HG03432 (cell line): Measurements from ENCODE around the gene CYGB.
A peak's percentile ranks its signal among the peaks of the same experiment; 100 is the strongest.
"Not testable (repeated sequence)": the region's sequence is repeated elsewhere in the genome, so short reads cannot be mapped to it uniquely, and the experiment has no call there.

ENCODE experiments used
- ATAC-seq: cut with Tn5 transposase; IDR thresholded peaks from one replicate; pipeline ENCODE4 v1.9.1; 2021; ENCODE audit warnings: mild to moderate bottlenecking, moderate library complexity; ENCODE audit not compliant: unreplicated experiment

Gene CYGB

GRCh38 chr17:76525513-76525833, 12.0 kb downstream of the CYGB start:
- not testable (repeated sequence) for ATAC-seq

GRCh38 chr17:76524598-76525512, 12.7 kb downstream of the CYGB start:
- ATAC-seq: no peak

GRCh38 chr17:76523084-76524037, 14.1 kb downstream of the CYGB start:
- ATAC-seq: peak; percentile 38

GRCh38 chr17:76521683-76522082, 15.8 kb downstream of the CYGB start:
- ATAC-seq: not testable (repeated sequence)

- no peak for ATAC-seq
Measured at GRCh38 chr17:76521262-76521661, 16.2 kb downstream of the CYGB start.

GRCh38 chr17:76519048-76519966, 18.2 kb downstream of the CYGB start:
- no peak for ATAC-seq

- ATAC-seq: no peak
Measured at GRCh38 chr17:76517638-76518038, 19.9 kb downstream of the CYGB start.

- ATAC-seq: peak; percentile 61
Measured at GRCh38 chr17:76515274-76515949, 22.1 kb downstream of the CYGB start.

GRCh38 chr17:76514355-76514754, 23.2 kb downstream of the CYGB start:
- ATAC-seq: not testable (repeated sequence)

- no peak for ATAC-seq
Measured at GRCh38 chr17:76513306-76513692, 24.2 kb downstream of the CYGB start.

GRCh38 chr17:76512366-76513305, 24.9 kb downstream of the CYGB start:
- no peak for ATAC-seq

GRCh38 chr17:76511668-76512365, 25.7 kb downstream of the CYGB start:
- no peak for ATAC-seq

- ATAC-seq: no peak
Measured at GRCh38 chr17:76510831-76511244, 26.7 kb downstream of the CYGB start.

- ATAC-seq: not testable (repeated sequence)
Measured at GRCh38 chr17:76508472-76509063, 28.9 kb downstream of the CYGB start.

GRCh38 chr17:76506408-76507345, 30.8 kb downstream of the CYGB start:
- peak; percentile 67 for ATAC-seq

- ATAC-seq: no peak
Measured at GRCh38 chr17:76504117-76504516, 33.4 kb downstream of the CYGB start.
